Measurements from ENCODE around the gene COQ5. TPM values are rescaled to one million over a fixed set of nuclear protein-coding genes. Genes with fewer than 3 reads are reported as not detected.

COQ5 gene
- total and polyA plus RNA-seq, 2 of the 4 experiments (the other 2 are of a cell fraction), result 21.6 to 25.1 TPM

GRCh38 chr12:120490833-120491512 is 38.0 kb downstream of the COQ5 start:
- Histone ChIP-seq H3K79me1 (ENCODE audit: low read depth in 1 of 2, low read length in 2 of 2) (peaks cover 14 to 36% of the 10 kb centered on the region in 2 experiments), H3K9me3 (ENCODE audit: control insufficient read depth, insufficient read depth, low read length) (no peaks in the 10 kb centered on the region), H4K20me1 (ENCODE audit: insufficient read depth, low read length) (no peaks in the 10 kb centered on the region), H3K4me2 (ENCODE audit: low read depth, low read length) (no peak overlapping the region), H3K27ac (ENCODE audit: insufficient read depth, low read length) (no peak overlapping the region), H2AK9ac (replicated peaks; ENCODE audit: low read depth, low read length, poor library complexity) (no peak overlapping the region), H3K36me3 (ENCODE audit: control insufficient read depth, insufficient read depth, low read length) (peaks cover 6% of the 10 kb centered on the region), H3K14ac (replicated peaks; ENCODE audit: low read depth, low read length) (no peak overlapping the region), H3K18ac (ENCODE audit: low read depth, low read length) (no peak overlapping the region), H2AK5ac (ENCODE audit: low read depth, low read length) (no peak overlapping the region), H2AFZ (replicated peaks; ENCODE audit: low read length, poor library complexity) (no peak overlapping the region), H3K9ac (ENCODE audit: low read depth, low read length) (no peak overlapping the region), H3K4me1 (ENCODE audit: control insufficient read depth, insufficient read depth, low read length) (peaks cover 1% of the 10 kb centered on the region), H4K91ac (ENCODE audit: insufficient read depth, low read depth, low read length) (no peak overlapping the region), H2BK20ac (ENCODE audit: low read depth, low read length) (no peak overlapping the region), H3K23ac (ENCODE audit: low read depth, low read length) (no peak overlapping the region), H2BK120ac (ENCODE audit: low read depth, low read length) (no peak overlapping the region), H3K9me1 (ENCODE audit: insufficient read depth, low read length) (peaks cover 6% of the 10 kb centered on the region), H4K5ac (ENCODE audit: low read depth, low read length) (no peak overlapping the region), H3K4me3 (ENCODE audit: insufficient read depth, low read depth, low read length) (no peak overlapping the region), H4K8ac (ENCODE audit: low read depth in 2 of 2, low read length in 2 of 2) (no peak overlapping the region), H3K56ac (ENCODE audit: extremely low read depth, insufficient read depth, low read length) (no peak overlapping the region), H3K4ac (ENCODE audit: low read depth, low read length) (no peak overlapping the region), H3K27me3 (ENCODE audit: control insufficient read depth, insufficient read depth, low read length) (no peaks in the 10 kb centered on the region), H2BK15ac (ENCODE audit: low read depth, low read length) (no peak overlapping the region), H2BK5ac (ENCODE audit: low read depth, low read length, poor library complexity, severe bottlenecking) (no peak overlapping the region)
- 100% methylated on average over 1 of the region's 2 CpGs; no CpG with 5 or more reads in 1 of the 2 experiments for WGBS, 2 experiments (ENCODE audit: extremely low coverage in 2 of 2, insufficient read length in 1 of 2)
- TF ChIP-seq CTCF (conservative IDR thresholded peaks at IDR 0.05; ENCODE audit: low read depth, low read length) (no peak), CEBPB (IDR thresholded peaks at IDR 0.05; ENCODE audit: low read depth, low read length) (no peak)
- intact Hi-C loops (cut with micrococcal nuclease) (no loop called here), in situ Hi-C loops (cut with MboI; ENCODE audit: low sequenced_read_pairs) (no loop called here), dilution Hi-C loops (cut with HindIII; ENCODE audit: low sequenced_read_pairs, unreplicated experiment) (no loop called here)
- BruUV-seq (replicated peaks), result no TSS peak
- ATAC-seq (ENCODE audit: low read depth) (no peak), DNase-seq (no peak)
- POLR2A ChIA-PET (ENCODE audit: unreplicated experiment), result no interaction called here
- CTCF ChIA-PET, result no interaction called here
